Gastrocnemius medialis (tissue), 4 donors: ENCODE measurements around the gene NDUFAF3.

Experiments
- POLR2A ChIP-seq, 2 donors: fragments of 450-650 bp; IDR thresholded peaks; one replicate each; pipeline ENCODE4 v1.6.1; 2017; ENCODE audit warnings: antibody characterized with exemption in 2 of 2, mild to moderate bottlenecking in 2 of 2, moderate library complexity in 2 of 2
- TF ChIP-seq, protein P1 (sequence below), 5 experiments: fragments of 450-650 bp in 3 of 5; fragments of 200-600 bp in 2 of 5; sonication (generic) in 2 of 5; IDR thresholded peaks in 4 of 5; conservative IDR thresholded peaks in 1 of 5; 1 replicate in 4 of 5; 2 replicates in 1 of 5; pipeline ENCODE4 v1.5.1; 2016 to 2019; ENCODE audit warnings: antibody characterized with exemption in 5 of 5, mild to moderate bottlenecking in 3 of 5, moderate library complexity in 3 of 5

DNA sequence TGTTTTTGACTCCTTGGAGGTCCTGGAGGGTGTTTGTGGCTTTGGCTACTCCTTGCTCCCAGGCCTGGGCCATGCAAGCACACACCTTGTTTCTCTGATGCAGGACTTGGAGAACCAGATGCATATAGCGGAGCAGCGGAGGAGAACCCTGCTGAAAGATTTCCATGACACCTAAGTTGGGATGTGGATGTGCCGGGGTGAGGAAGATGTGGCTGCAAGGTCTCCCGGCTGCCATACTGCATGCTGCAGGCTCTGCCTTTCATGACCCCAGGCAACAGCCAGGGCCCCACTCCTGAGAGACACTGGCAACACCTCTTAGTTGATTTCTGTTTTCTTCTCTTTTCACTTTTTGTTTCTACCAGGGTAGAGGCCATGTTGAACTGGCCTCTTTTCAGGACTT, 38.8 kb upstream of the NDUFAF3 start:
- TF ChIP-seq, protein P1, sequence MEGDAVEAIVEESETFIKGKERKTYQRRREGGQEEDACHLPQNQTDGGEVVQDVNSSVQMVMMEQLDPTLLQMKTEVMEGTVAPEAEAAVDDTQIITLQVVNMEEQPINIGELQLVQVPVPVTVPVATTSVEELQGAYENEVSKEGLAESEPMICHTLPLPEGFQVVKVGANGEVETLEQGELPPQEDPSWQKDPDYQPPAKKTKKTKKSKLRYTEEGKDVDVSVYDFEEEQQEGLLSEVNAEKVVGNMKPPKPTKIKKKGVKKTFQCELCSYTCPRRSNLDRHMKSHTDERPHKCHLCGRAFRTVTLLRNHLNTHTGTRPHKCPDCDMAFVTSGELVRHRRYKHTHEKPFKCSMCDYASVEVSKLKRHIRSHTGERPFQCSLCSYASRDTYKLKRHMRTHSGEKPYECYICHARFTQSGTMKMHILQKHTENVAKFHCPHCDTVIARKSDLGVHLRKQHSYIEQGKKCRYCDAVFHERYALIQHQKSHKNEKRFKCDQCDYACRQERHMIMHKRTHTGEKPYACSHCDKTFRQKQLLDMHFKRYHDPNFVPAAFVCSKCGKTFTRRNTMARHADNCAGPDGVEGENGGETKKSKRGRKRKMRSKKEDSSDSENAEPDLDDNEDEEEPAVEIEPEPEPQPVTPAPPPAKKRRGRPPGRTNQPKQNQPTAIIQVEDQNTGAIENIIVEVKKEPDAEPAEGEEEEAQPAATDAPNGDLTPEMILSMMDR (IDR thresholded peaks at IDR 0.05 in 4 of 5, conservative IDR thresholded peaks at IDR 0.05 in 1 of 5) = no peak
- no peak for TF ChIP-seq POLR2A (IDR thresholded peaks at IDR 0.05)
